Endometrium (tissue), 2 donors: ENCODE data around the gene RNF213.
"Not testable (repeated sequence)": the region's sequence is repeated elsewhere in the genome, so short reads cannot be mapped to it uniquely, and the experiment has no call there.

Experiments
- FAIRE-seq: peaks from 2 replicates; lab custom pipeline; 2012; peaks lifted over from hg19 to GRCh38; lab: Jason Lieb, UNC
- donor health status: control.
- donor health status: control.

Gene RNF213

DNA sequence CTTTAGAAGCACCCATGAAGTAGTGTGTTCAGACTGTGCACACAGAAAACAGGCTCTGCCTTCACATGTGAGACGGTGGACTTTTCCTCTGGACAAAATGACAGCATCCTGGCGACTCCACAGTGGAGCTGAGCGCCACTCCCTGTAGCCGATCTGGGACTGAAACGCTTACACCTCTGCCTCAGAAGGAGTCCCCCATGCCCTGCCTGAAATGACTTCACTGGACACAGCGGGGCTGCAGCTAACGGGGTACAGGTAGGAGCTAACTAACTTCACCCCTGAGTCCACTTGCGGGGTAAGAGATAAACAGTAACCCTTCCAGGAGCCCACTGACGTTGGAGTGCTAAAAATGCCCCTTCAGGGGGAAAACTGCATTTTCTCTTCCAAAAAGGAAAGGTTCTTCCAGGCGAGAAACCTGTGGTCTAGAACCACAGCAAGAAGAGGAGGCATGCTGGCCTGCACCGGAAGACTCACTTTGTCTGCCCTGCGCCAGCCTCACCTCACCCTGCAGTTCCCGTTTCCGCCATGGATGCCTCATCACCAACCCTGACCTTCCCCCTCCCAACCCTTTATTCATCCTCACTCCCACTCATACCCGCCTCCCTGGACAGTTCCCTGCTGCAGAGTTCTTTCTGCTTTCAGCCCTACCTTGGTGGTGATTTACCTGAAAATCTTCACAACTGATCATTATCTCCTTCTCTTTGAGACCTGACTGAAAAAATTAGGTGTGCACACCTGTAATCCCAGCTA lies 134.9 kb downstream of the RNF213 start:
- no peak for FAIRE-seq

DNA sequence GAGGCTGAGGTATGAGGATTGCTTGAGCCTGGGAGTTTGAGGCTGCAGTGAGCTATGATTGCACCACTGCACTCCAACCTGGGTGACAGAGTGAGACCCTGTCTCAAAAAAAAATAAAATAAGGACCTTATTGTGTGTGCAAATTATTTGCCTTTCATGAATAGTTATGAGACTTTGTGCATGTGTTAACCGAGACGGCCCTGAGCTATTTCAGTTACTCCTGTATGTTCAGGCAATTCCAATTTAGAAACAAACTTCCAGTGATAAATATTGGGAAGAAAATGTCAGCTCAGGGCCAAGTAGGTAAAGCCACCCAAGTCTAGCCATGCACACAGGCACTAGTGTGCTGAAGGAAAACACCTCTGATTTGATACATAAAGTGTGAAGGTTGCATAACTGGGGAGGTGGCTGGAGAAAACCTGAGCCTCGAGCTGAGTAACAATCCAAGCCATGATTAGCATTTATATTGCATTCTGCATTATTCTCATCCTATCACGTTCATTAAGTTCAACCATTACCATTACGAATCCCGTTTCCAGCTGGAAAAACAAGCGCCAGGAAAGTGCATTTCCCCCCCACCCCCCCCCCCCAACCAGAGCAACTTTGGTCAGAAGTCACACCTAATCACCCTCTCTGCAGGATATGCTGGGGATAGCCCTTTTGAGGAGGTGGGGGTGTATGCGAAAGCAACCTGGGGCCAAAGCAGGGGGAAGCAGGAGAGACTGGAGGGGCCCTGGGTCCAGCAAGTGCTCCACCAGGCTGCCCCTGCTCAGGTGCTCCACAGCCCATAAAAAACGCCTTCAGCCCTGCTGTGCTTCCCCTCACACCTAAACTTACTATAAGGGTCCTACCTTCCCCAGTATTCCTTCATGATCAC lies 135.7 kb downstream of the RNF213 start:
- FAIRE-seq: no peak

GRCh38 chr17:80397034-80397387 lies 136.4 kb downstream of the RNF213 start:
- no peak for FAIRE-seq

DNA sequence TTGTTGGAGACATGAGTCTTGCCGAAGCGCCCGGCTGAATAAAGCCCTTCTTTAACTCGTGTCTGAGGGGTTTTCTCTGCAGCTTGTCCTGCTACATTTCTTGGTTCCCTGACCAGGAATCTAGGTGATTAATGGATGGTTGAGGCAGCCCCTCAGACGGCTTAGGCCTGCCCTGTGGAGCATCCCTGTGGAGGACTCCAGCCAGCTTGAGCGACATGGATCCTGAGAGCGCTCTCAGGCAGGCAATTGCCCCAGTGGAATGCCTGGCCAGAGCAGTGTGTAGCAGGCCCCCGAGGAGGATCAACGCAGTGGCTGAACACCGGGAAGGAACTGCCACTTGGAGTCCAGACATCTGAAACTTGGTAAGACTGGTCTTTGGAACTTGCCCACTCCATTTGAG lies 137.0 kb downstream of the RNF213 start:
- no peak for FAIRE-seq

DNA sequence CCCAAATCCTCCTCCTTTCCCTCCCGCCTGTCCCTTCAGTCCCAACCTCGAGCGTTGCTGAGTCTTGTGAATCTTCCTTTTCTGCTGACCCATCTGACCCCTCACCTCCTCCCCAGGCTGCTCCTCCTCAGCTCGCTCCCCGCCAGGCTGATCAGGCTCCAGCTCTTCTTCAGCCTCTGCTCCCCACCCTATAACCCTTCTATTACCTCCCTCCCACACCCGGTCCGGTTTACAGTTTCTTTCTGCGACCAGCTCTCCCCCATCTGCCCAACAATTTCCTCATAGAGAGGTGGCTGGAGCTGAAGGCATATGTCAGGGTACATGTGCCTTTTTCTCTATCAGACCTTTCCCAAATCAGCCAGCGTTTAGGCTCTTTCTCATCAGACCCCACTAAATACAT lies 140.4 kb downstream of the RNF213 start:
- not testable (repeated sequence) for FAIRE-seq

DNA sequence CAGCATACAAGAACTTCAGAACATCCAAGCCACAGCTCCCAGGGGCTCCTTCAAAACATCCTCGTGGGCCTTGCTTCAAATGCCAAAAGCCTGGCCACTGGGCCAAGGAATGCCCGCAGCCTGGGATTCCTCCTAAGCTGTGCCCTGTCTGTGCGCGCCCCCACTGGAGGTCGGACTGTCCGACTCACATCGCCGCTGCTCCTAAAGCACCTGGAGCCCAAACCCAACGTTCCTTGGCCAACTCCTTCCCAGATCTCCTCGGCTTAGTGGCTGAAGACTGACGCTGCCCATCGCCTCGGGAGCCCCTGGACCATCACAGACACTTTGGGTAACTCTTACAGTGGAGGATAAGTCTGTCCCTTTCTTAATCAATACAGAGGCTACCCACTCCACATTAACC lies 141.4 kb downstream of the RNF213 start:
- FAIRE-seq: not testable (repeated sequence)

DNA sequence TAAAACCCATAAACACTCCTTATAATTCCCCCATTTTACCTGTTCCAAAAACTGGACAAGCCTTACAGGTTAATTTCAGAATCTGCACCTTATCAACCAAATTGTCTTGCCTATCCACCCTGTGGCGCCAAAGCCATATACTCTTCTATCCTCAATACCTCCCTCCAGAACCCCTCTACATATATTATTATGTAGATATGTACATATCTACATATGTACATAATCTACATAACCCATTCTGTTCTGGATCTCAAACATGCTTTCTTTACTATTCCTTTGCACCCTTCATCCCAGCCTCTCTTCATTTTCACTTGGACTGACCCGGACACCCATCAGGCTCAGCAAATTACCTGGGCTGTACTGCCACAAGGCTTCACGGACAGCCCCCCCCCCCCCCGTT lies 142.3 kb downstream of the RNF213 start:
- no peak for FAIRE-seq

- no peak for FAIRE-seq
These were observed 145.5 kb downstream of the RNF213 start for GRCh38 chr17:80406146-80406545.

GRCh38 chr17:80407917-80408316 lies 147.3 kb downstream of the RNF213 start:
- not testable (repeated sequence) for FAIRE-seq

DNA sequence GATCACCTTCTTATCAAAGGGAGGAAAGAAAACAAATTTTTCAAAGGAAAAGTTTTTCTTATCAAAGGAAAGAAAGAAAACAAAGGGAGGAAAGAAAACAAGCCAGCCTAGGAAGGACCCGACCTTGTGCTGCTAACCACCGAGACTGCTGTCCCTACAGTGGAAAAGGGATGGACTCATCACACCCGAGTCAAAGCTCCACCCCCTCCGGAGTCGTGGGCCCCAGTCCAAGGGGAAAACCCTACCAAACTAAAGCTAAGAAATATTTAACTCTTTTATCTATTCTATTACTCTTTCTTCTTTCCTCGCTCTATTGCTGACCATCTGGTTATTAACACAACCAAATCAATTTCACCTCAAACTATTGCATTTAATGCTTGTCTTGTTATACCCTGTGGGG lies 148.2 kb downstream of the RNF213 start:
- FAIRE-seq: no peak

DNA sequence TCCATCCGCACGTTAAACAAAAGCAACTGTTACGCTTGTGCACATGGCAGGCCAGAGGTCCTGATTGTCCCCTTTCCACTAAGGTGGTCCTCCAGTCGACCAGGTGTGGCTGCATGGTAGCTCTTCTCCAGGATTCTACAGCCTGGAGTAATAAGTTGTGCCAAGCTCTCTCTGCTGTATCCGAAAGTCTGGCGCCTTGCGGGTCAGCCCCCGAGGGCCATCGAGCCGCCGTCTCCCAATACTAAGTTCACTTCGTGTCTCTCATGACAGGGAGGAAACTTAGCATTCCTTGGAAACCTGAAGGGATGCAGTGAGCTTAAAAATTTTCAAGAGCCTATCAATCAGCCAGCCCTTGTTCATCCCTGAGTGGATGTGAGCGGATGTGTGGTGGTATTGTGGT lies 149.0 kb downstream of the RNF213 start:
- no peak for FAIRE-seq

DNA sequence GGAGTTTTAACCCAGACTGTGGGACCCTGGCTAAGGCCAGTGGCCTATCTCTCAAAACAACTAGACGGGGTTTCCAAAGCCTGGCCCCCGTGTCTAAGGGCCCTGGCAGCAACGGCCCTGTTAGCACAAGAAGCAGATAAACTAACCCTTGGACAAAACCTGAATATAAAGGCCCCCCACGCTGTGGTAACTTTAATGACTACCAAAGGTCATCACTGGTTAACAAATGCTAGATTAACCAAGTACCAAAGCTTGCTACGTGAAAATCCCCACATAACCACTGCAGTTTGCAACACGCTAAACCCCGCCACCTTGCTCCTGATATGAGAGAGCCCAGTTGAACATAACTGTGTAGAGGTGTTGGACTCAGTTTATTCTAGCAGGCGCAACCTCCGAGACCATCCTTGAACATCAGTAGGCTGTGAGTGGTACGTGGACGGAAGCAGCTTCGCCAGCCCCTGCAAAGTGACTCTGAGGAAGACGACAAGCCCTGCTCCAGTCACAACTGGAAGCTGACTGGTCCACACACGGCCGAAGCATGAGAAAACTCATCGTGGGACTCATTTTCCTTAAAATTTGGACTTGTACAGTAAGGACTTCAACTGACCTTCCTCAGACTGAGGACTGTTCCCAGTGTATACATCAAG lies 149.9 kb downstream of the RNF213 start:
- not testable (repeated sequence) for FAIRE-seq

- FAIRE-seq: no peak
These were observed 153.3 kb downstream of the RNF213 start for GRCh38 chr17:80413771-80414507.

- no peak for FAIRE-seq
These were observed 153.8 kb downstream of the RNF213 start for GRCh38 chr17:80414508-80414802.

GRCh38 chr17:80414803-80415625 lies 154.4 kb downstream of the RNF213 start, which contains the start of gene ENDOV:
ENDOV (plus strand) TSS chr17:80415167; CDS start chr17:80415195, 28 bp downstream.
- no peak for FAIRE-seq

DNA sequence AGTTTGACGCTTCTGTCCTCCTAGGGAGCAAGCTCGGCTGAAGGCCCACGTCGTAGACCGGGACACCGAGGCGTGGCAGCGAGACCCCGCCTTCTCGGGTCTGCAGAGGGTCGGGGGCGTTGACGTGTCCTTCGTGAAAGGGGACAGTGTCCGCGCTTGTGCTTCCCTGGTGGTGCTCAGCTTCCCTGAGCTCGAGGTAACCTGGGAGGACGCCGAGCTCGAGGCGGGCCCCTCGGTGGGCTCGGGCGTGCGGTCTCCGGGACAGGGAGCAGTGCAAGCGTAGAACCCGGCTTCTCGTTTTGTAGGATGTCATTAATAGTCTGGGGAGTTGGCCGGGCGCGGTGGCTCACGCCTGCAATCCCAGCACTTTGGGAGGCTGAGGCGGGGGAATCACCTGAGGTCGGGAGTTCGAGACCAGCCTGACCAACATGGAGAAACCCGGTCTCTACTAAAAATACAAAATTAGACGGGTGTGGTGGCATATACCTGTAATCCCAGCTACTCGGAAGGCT lies 155.0 kb downstream of the RNF213 start:
- FAIRE-seq: no peak

DNA sequence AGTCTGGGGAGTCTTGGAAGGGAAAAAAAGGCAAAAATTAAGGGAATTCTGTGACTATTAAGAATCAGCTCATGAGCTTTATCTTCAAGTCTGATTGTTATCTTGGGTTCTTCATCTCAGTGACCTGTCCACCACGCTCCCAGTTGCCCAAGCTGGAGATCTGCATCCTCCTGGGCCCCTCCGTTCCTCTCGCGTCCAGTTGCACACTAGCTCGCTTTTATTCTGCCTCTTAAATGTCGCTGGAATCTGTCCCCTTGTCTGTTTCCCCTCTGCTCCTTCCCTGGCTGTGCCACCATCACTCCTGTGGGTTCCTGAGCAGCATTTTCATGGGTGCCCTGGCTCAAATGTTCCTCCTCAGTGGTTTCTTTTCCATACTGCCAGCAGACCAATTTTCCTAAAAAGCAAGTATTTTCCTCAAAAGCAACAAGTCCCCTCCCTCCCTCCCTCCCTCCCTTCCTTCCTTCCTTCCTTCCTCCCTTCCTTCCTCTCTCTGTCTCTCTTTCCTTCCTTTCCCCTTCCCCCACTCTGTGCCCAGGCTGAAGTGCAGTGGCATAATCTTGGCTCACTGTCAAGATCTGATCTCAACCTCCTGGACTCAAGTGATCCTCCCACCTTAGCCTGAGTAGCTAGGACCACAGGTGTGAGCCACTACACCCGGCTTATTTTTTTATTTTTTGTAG lies 155.7 kb downstream of the RNF213 start:
- FAIRE-seq: no peak

DNA sequence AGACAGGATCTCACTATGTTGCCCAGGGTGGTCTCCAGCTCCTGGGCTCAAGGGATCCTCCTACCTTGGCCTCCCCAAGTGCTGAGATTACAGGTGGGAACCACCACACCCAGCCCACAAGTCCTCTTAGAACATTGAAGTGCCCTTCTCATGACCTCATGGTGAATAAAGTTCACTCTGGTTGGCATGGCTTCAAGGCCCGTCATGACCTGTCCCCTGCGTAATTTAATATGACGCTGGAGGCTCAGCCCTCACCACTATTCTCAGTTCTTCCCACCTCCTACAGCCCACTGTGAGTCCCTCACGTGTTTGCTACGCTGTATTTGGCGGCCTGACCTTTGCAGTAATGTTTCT lies 156.3 kb downstream of the RNF213 start:
- no peak for FAIRE-seq

DNA sequence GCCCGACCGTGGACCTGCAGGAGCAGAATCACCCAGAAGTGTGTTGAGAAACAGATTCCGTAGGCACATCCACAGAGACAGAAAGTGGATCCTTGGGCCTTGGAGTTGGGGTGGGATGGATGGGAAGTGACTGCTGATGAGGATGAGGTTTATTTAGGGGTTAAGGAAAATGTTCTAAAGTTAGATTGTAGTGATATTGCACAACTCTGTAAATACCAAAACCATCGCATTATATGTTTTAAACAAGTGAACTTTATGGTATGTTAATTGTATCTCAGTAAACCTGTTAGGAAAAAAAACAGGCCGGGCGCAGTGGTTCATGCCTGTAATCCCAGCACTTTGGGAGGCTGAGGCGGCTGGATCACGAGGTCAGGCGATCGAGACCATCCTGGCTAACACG lies 157.9 kb downstream of the RNF213 start:
- no peak for FAIRE-seq

DNA sequence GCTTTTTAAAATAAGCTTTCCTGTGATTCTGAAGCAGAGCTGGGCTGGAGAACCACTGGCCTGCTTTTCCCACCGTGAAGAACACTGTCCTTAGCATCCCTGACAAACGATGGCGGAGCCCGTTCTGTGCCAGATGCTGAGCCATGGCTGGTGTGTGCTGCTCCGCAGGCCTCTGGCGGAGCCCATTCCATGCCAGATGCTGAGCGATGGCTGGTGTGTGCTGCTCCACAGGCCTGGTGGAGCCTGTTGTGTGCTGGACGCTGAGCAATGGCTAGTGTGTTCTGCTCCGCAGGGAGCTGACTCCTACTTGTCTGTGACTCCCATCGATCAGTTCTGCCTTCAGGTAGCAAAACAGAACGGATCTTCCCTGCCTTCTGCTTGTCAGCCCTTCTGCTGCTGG lies 158.6 kb downstream of the RNF213 start:
- no peak for FAIRE-seq
